Mesothelial cell of epicardium (in vitro differentiated cells): Measurements from ENCODE around the gene TBC1D22A. TPM values are rescaled to one million over a fixed set of nuclear protein-coding genes. Genes with fewer than 3 reads are reported as not detected.
A peak's percentile ranks its signal among the peaks of the same experiment; 100 is the strongest.

ENCODE experiments used
- DNase-seq, 2 experiments: peaks; one replicate each; pipeline ENCODE4 v3.0.0; 2021; ENCODE audit warnings: low spot score in 2 of 2; ENCODE audit not compliant: unreplicated experiment in 2 of 2
- H3K27ac Mint-ChIP-seq: 2 replicates; pipeline ENCODE4 v1.8.0; 2021; ENCODE audit warnings: mixed read lengths
- H3K27me3 Mint-ChIP-seq: 2 replicates; pipeline ENCODE4 v1.8.0; 2021; ENCODE audit warnings: low read depth, mixed read lengths
- H3K36me3 Mint-ChIP-seq: 2 replicates; pipeline ENCODE4 v1.8.0; 2021; ENCODE audit warnings: mixed read lengths
- H3K4me1 Mint-ChIP-seq: 2 replicates; pipeline ENCODE4 v1.8.0; 2021; ENCODE audit warnings: mixed read lengths
- H3K4me3 Mint-ChIP-seq: 2 replicates; pipeline ENCODE4 v1.8.0; 2021; ENCODE audit warnings: mild to moderate bottlenecking, moderate library complexity, mixed read lengths
- H3K9me3 Mint-ChIP-seq: 2 replicates; pipeline ENCODE4 v1.8.0; 2021; ENCODE audit warnings: mixed read lengths
- total RNA-seq: library from RNA; stranded (reverse); gene quantifications from 3 replicates; pipeline ENCODE4 v1.2.1, GENCODE V29; 2021
- TF ChIP-seq, protein P1 (sequence below): fragments of 200-600 bp; sonication (generic); IDR thresholded peaks from one replicate; pipeline ENCODE4 v1.5.0; 2021; ENCODE audit warnings: antibody characterized with exemption; ENCODE audit not compliant: unreplicated experiment

The TBC1D22A gene
- total RNA-seq, 1 donor from 2014 or later, result 26.6 TPM

GRCh38 chr22:46931881-46932280 lies 169.4 kb downstream of the TBC1D22A start:
- TF ChIP-seq, protein P1, sequence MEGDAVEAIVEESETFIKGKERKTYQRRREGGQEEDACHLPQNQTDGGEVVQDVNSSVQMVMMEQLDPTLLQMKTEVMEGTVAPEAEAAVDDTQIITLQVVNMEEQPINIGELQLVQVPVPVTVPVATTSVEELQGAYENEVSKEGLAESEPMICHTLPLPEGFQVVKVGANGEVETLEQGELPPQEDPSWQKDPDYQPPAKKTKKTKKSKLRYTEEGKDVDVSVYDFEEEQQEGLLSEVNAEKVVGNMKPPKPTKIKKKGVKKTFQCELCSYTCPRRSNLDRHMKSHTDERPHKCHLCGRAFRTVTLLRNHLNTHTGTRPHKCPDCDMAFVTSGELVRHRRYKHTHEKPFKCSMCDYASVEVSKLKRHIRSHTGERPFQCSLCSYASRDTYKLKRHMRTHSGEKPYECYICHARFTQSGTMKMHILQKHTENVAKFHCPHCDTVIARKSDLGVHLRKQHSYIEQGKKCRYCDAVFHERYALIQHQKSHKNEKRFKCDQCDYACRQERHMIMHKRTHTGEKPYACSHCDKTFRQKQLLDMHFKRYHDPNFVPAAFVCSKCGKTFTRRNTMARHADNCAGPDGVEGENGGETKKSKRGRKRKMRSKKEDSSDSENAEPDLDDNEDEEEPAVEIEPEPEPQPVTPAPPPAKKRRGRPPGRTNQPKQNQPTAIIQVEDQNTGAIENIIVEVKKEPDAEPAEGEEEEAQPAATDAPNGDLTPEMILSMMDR, result no peak
- no peak overlapping the region for H3K4me3 Mint-ChIP-seq
- H3K36me3 Mint-ChIP-seq, result peaks cover 18% of the 10 kb centered on the region
- H3K4me1 Mint-ChIP-seq, result peaks cover 29% of the 10 kb centered on the region
- no peak for DNase-seq
- peaks cover 7% of the 10 kb centered on the region for H3K9me3 Mint-ChIP-seq
- H3K27me3 Mint-ChIP-seq, result no peaks in the 10 kb centered on the region
- no peak overlapping the region for H3K27ac Mint-ChIP-seq

DNA sequence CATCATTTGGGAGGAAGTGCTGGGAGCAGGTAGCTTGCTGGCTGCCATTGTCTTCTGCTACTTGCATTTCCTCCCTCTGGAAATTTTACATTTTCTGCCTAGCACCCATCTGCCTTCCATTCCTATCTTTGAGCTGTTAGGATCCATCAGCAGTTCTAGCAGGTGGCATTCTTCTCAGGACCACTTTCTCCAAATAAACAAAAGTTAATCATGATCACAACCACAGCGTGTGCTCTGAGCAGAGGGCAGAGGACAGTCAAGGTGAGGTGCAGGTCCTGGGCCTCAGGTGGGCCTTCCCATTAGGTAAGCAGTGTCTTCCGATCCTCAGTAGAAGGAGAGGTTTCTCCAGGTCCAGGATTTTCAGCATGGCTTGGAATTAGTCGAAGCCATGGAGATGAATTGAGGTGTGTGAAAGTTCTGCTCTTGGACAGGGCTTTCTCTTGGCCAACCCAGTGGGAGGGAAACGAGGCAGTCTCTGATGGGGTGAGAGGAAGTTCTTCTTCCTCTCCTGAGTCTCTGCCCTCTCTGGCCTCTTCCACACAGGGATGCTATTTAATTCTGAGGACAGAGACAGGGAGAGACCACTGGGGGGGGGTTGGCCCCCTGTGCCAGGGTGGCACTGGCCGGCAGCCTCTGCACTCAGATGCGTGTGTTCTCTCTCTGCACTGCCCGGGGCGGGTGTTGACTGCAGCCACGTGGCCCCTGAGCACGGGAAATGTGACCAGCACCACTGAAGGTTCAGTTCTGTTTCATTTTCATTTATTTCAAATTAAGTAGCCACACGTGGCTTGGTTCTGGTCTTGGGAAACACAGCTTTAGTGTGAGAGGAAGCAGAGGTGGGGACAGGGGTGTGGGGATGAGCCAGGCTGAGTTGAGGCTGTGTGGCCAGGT lies 170.8 kb downstream of the TBC1D22A start:
- no peak for DNase-seq
- H3K27ac Mint-ChIP-seq, result no peak overlapping the region
- TF ChIP-seq, protein P1, result no peak

GRCh38 chr22:46934172-46934745 lies 171.8 kb downstream of the TBC1D22A start:
- peak overlapping the region; percentile 83 for H3K27ac Mint-ChIP-seq
- H3K4me3 Mint-ChIP-seq, result no peak overlapping the region
- TF ChIP-seq, protein P1, result no peak
- H3K9me3 Mint-ChIP-seq, result no peaks in the 10 kb centered on the region
- peaks cover 14% of the 10 kb centered on the region for H3K36me3 Mint-ChIP-seq
- H3K4me1 Mint-ChIP-seq, result peaks cover 32% of the 10 kb centered on the region
- DNase-seq, result no peak
- no peaks in the 10 kb centered on the region for H3K27me3 Mint-ChIP-seq

More for the DNA sequence above, 170.8 kb downstream of the TBC1D22A start:
- Mint-ChIP-seq H3K4me3 (no peak overlapping the region), H3K9me3 (no peaks in the 10 kb centered on the region), H3K36me3 (peaks cover 14% of the 10 kb centered on the region), H3K4me1 (peaks cover 32% of the 10 kb centered on the region), H3K27me3 (no peaks in the 10 kb centered on the region)

GRCh38 chr22:46934746-46935491 lies 172.5 kb downstream of the TBC1D22A start:
- Mint-ChIP-seq H3K27ac (peak overlapping the region; percentile 83), H3K9me3 (no peaks in the 10 kb centered on the region), H3K4me1 (peaks cover 32% of the 10 kb centered on the region), H3K4me3 (no peak overlapping the region), H3K27me3 (no peaks in the 10 kb centered on the region), H3K36me3 (peaks cover 14% of the 10 kb centered on the region)
- TF ChIP-seq, protein P1, result no peak
- DNase-seq, result no peak

DNA sequence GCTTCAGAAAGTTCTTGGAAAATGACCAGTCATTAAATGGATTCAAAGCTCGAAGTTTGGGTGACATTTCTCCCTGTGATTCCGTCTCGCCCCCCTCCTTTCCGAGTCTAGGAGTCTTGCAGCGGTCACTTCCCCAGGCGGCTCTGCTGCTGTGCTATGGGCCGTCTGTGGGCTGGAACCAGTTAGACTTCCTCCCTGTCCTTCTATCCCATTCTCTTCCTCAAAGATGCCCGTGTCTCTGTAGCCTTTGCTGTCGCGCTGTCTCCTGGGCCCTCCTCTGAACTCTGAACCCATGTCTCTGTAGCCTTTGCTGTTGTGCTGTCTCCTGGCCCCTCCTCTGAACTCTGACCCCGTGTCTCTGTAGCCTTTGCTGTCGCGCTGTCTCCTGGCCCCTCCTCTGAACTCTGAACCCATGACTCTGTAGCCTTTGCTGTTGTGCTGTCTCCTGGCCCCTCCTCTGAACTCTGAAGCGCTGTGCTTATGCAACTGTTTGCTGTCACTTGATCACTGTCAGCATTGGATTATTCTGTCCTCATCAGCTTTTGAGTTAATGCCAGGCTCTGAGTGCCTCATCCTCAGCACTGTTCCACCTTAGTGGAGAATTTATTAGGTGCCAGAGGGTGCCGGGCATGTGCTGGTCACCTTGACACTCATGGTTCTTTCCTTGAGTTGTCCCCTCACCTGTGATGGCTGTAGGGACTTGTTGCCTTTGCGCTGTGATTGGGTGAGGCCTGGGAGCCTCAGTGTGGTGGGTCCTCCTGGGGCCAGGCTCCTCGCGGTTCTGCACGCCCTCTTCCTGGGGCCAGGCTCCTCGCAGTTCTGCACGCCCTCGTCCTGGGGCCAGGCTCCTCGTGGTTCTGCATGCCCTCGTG lies 173.3 kb downstream of the TBC1D22A start:
- TF ChIP-seq, protein P1, result no peak
- Mint-ChIP-seq H3K4me1 (peaks cover 32% of the 10 kb centered on the region), H3K9me3 (no peaks in the 10 kb centered on the region), H3K4me3 (no peak overlapping the region), H3K27me3 (no peaks in the 10 kb centered on the region), H3K27ac (peak overlapping the region; percentile 83), H3K36me3 (peaks cover 13% of the 10 kb centered on the region)
- no peak for DNase-seq
